HEK293T (cell line): ENCODE results near the gene SRGAP1.
"Not testable (repeated sequence)": the region's sequence is repeated elsewhere in the genome, so short reads cannot be mapped to it uniquely, and the experiment has no call there.

Source experiments
- CTCF ChIA-PET: fragments of 350-600 bp; formaldehyde crosslinking; extraction: SDS; loops from one replicate; lab custom pipeline; 2021; ENCODE audit warnings: antibody characterized with exemption, inconsistent platforms; lab: Yijun Ruan, JAX
- POLR2A ChIA-PET: fragments of 350-600 bp; formaldehyde crosslinking; extraction: SDS; loops from one replicate; lab custom pipeline; 2020; ENCODE audit warnings: antibody characterized with exemption, inconsistent platforms; lab: Yijun Ruan, JAX
- DNase-seq: peaks from one replicate; pipeline ENCODE4 v3.0.0; 2012; ENCODE audit warnings: mixed read lengths; ENCODE audit errors: extremely low spot score
- ARNT ChIP-seq: fragments of 450-650 bp; IDR thresholded peaks from 2 replicates; pipeline ENCODE4 v1.6.1; 2017; ENCODE audit warnings: mild to moderate bottlenecking
- BHLHE40 ChIP-seq: fragments of 450-650 bp; IDR thresholded peaks from 2 replicates; pipeline ENCODE4 v1.6.1; 2016; ENCODE audit warnings: mild to moderate bottlenecking, moderate library complexity, borderline replicate concordance
- CTBP1 ChIP-seq: fragments of 450-650 bp; IDR thresholded peaks from 2 replicates; pipeline ENCODE4 v1.6.1; 2016; ENCODE audit warnings: borderline replicate concordance
- ELF4 ChIP-seq: fragments of 450-650 bp; IDR thresholded peaks from 2 replicates; pipeline ENCODE4 v1.6.1; 2017; ENCODE audit warnings: antibody characterized with exemption
- FOXA1 ChIP-seq: fragments of 450-650 bp; IDR thresholded peaks from 2 replicates; pipeline ENCODE4 v1.6.1; 2016; ENCODE audit warnings: mild to moderate bottlenecking
- FOXK2 ChIP-seq: fragments of 450-650 bp; IDR thresholded peaks from 2 replicates; pipeline ENCODE4 v1.6.1; 2016; ENCODE audit warnings: mild to moderate bottlenecking
- FOXM1 ChIP-seq: fragments of 450-650 bp; IDR thresholded peaks from 2 replicates; pipeline ENCODE4 v1.6.1; 2017; ENCODE audit warnings: mild to moderate bottlenecking, borderline replicate concordance
- HDGF ChIP-seq: fragments of 450-650 bp; IDR thresholded peaks from 2 replicates; pipeline ENCODE4 v1.6.1; 2017; ENCODE audit warnings: antibody characterized with exemption, borderline replicate concordance
- L3MBTL2 ChIP-seq: fragments of 450-650 bp; conservative IDR thresholded peaks from 2 replicates; pipeline ENCODE4 v1.6.1; 2016; ENCODE audit warnings: mild to moderate bottlenecking
- LEF1 ChIP-seq: fragments of 450-650 bp; IDR thresholded peaks from 2 replicates; pipeline ENCODE4 v1.6.1; 2017; ENCODE audit warnings: mild to moderate bottlenecking, borderline replicate concordance
- NFRKB ChIP-seq: fragments of 450-650 bp; IDR thresholded peaks from 2 replicates; pipeline ENCODE4 v1.6.1; 2016; ENCODE audit warnings: mild to moderate bottlenecking, moderate library complexity
- SP1 ChIP-seq: fragments of 450-650 bp; IDR thresholded peaks from 2 replicates; pipeline ENCODE4 v1.6.1; 2017
- SUZ12 ChIP-seq: fragments of 450-650 bp; IDR thresholded peaks from 2 replicates; pipeline ENCODE4 v1.6.1; 2016; ENCODE audit warnings: mild to moderate bottlenecking
- TARDBP ChIP-seq: fragments of 450-650 bp; IDR thresholded peaks from 2 replicates; pipeline ENCODE4 v1.6.1; 2016
- ZNF384 ChIP-seq: fragments of 450-650 bp; IDR thresholded peaks from 2 replicates; pipeline ENCODE4 v1.6.1; 2016
- TF ChIP-seq, protein P1 (sequence below): fragments of 450-650 bp; IDR thresholded peaks from 2 replicates; pipeline ENCODE4 v1.6.1; 2016

The SRGAP1 gene

DNA sequence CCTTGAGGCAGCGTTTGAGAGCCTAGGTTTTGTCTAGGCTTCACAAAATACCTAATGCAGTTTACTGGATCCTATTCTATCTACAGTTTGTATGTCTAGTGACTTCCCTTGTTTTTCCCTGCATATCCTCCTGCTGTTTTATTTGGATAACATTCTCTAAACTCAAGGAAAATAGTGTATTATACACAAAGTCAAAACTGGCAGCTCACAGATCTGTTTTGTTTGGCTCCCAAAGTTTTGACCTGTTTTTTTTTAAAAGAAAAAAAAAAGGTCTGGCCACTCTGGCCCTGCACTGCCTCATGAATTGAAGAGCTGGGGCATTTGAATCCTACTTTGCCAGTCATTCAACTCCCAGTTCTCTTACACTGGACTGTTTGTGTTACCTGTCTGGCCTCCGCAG, 222.3 kb downstream of the SRGAP1 start:
- CTCF ChIA-PET = no interaction called here
- DNase-seq = no peak
- POLR2A ChIA-PET = no interaction called here
- TF ChIP-seq BHLHE40 (no peak), SUZ12 (no peak), CTBP1 (no peak), FOXA1 (no peak), ELF4 (no peak), TARDBP (no peak), HDGF (no peak), L3MBTL2 (no peak), SP1 (no peak)

DNA sequence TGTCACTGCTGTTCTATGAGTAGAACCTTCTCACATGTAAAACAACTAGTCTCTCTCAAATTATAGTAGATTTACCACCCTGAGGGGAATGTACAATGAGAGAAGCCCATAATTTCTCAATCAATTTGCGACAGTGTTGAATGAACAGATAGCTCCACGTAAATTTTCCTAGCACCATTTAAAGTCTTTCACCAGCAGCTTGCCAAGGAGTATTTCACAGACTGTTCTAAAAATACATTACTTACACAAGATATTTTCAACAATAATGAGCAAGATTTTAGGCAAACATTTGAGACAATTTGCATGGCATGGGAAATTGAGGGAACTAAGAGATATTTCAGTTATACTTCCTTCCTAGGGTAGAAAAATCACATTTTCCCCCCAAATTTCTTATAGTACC, 226.0 kb downstream of the SRGAP1 start:
- ChIA-PET POLR2A (no interaction called here), CTCF (no interaction called here)
- DNase-seq = no peak
- TF ChIP-seq, protein P1, sequence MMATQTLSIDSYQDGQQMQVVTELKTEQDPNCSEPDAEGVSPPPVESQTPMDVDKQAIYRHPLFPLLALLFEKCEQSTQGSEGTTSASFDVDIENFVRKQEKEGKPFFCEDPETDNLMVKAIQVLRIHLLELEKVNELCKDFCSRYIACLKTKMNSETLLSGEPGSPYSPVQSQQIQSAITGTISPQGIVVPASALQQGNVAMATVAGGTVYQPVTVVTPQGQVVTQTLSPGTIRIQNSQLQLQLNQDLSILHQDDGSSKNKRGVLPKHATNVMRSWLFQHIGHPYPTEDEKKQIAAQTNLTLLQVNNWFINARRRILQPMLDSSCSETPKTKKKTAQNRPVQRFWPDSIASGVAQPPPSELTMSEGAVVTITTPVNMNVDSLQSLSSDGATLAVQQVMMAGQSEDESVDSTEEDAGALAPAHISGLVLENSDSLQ = no peak
- TF ChIP-seq ARNT = no peak
- TF ChIP-seq FOXA1 = no peak
- no peak for TF ChIP-seq HDGF
- TF ChIP-seq CTBP1 = no peak
- TF ChIP-seq FOXK2 = no peak
- TF ChIP-seq NFRKB = no peak
- TF ChIP-seq ZNF384 = no peak
- TF ChIP-seq L3MBTL2 = no peak

DNA sequence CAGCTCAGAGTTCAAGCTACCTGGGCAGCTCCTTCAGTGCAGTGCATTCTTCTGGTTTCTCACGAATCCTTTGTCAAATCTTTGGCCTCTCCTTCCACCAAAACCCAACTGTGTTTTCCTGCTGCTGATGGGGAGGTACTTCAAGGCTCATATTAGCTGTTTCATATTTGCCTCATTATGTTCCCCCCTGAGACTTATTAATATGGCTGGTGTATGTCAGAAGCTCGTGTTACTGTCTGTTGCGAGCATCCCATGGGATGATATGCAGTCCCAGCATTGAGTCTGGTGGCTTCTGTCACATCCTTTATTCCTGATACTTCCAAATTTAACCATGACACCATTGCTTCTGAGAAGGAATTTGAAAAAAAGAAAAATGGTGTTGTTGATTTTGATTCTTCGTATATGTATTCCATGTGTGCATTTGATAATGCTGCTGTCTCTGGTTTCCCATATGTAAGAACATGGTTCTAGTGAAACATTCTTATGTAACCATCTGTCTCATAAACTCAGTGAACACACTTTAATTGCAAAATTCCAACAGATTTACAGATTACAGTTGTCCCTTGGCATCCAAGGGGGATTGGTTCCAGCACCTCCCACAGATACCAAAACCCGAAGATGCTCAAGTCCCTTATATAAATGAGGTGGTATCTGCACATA, 228.5 kb downstream of the SRGAP1 start:
- no peak for DNase-seq
- ChIA-PET CTCF (no interaction called here), POLR2A (no interaction called here)
- TF ChIP-seq SP1 = no peak
- TF ChIP-seq, protein P1 = no peak
- no peak for TF ChIP-seq HDGF
- TF ChIP-seq FOXM1 = no peak
- no peak for TF ChIP-seq NFRKB
- TF ChIP-seq FOXA1 = no peak
- no peak for TF ChIP-seq FOXK2
- TF ChIP-seq ZNF384 = no peak

DNA sequence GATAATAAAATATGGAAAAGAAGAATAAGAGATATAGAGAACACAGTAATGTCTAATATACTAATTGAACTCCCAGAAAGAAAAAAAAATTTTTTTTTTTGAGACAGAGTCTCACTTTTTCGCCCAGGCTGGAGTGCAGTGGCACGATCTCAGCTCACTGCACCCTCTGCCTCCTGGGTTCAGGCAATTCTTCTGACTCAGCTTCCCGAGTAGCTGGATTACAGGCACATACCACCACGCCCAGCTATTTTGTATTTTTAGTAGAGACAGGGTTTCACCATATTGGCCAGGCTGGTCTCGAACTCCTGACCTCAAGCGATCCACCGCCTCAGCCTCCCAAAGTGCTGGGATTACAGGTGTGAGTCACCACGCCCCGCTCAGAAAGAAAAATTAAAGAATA, 232.1 kb downstream of the SRGAP1 start:
- DNase-seq, POLR2A ChIA-PET, CTCF ChIA-PET: not testable (repeated sequence)

DNA sequence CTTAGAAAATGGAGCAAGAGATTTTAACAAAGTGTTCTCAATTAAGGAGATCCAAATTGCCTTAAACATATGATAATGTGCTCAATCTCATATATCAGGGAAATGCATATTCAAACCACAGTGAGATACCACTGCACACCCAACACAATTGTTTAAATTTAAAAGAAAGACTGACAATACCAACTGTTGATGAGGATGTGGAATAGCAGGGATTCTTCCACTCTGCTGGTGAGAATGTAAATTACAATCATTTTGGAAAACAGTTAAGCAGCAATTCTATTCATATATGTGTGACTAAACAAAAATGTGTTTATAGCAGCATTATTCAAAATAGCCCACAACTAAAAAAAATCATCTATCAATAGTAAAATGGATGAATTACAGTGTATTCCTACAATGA, 233.4 kb downstream of the SRGAP1 start:
- DNase-seq = no peak
- no peak for TF ChIP-seq SP1
- TF ChIP-seq L3MBTL2 = no peak
- no peak for TF ChIP-seq NFRKB
- ChIA-PET CTCF (no interaction called here), POLR2A (no interaction called here)

DNA sequence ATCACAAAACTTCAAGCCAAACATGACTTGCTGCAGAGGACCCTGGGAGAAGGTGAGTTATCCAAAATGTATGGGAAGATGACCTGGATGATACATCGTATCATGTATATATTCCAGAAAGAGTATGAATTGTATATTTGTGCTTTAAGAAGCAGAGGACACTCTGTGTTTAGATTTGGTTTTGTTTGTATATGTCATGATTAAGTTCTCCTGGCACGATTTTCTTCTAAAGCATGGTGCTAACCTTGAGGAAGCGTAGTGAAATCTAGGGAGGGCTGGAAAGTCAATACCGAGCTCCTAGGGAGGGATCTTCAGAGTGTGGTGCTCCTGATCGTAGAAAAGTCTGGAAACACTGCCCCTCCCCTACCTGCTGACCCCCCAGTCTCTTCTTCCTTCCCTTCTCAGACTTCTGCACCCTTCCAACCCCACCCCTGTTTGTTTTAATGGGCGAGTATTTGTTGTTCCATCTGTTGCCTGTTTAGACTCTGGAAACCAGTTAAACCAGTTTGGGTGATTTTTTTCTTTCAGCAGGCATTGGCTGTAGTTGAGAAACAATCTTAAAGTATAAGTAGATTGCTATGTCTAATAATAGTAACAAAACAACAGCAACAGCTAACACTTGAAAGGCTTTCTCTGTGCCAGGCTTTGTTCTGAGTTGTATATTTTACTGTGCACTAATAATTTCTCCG, 236.0 kb downstream of the SRGAP1 start:
- DNase-seq = no peak
- POLR2A ChIA-PET = no interaction called here
- TF ChIP-seq TARDBP = no peak
- no peak for TF ChIP-seq SUZ12
- TF ChIP-seq NFRKB = no peak
- TF ChIP-seq LEF1 = no peak
- no peak for TF ChIP-seq FOXK2
- no peak for TF ChIP-seq FOXA1
- CTCF ChIA-PET = no interaction called here

DNA sequence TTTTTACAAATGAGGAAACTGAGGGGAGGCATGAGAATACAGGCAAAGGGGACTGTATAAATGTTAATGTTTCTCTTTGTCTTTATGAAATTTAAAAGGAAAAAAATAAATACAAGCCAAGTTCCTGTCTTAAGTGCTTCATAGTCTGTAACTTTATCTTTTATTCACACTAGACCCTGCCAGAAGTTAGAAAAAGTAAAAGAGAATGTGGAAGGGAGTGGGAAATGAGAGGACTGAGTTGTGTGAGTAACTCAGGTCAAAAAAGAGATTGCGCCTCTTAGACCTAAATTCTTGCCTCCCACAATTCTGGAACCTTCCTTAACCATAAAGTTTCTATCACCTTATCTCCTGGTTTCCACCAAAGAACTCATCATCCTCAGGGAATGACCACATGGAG, 236.5 kb downstream of the SRGAP1 start:
- CTCF ChIA-PET = no interaction called here
- POLR2A ChIA-PET = no interaction called here
- TF ChIP-seq HDGF (no peak), FOXA1 (no peak)
- no peak for DNase-seq

DNA sequence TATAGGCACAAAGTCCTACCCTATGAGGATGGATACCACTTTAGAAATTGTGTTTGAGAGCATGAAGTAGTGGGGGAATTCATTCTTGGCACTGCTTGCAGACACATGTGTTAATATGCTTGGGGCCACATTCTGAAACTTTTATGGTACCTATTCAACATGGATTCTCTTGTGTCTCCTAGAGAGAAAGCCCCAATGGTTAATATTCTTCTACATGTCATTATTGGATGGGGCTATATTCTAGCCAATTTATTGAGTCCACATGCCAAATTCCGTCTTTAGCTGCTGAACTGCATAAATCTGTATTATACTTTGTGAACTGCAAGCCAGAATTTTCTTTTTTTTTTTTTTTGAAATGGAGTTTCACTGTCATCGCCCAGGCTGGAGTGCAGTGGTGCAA, 237.6 kb downstream of the SRGAP1 start:
- POLR2A ChIA-PET = interaction anchor here (1.3 kb wide), 1 partner anchor 140 kb away, joined by 5 read pairs; the partner anchor contains the start of gene KICS2
- CTCF ChIA-PET = no interaction called here
- TF ChIP-seq ZNF384 = no peak
- TF ChIP-seq L3MBTL2 = no peak
- TF ChIP-seq LEF1 = no peak
- no peak for TF ChIP-seq TARDBP
- no peak for TF ChIP-seq SP1
- no peak for TF ChIP-seq CTBP1
- no peak for TF ChIP-seq FOXK2
- no peak for TF ChIP-seq FOXA1
- no peak for TF ChIP-seq BHLHE40
- TF ChIP-seq ELF4 = no peak
- DNase-seq = no peak
